ENCODE measurements around the gene TRABD2A. TPM values are rescaled to one million over a fixed set of nuclear protein-coding genes. Genes with fewer than 3 reads are reported as not detected.
"Not testable (repeated sequence)": the region's sequence is repeated elsewhere in the genome, so short reads cannot be mapped to it uniquely, and the experiment has no call there.

TRABD2A gene
- total RNA-seq (2012; rRNA removed): 18.8 and 22.9 TPM in 2 replicates

- Histone ChIP-seq H3K36me3 (ENCODE audit: insufficient read depth, low read length) (no peaks in the 10 kb centered on the region), H3K9me3 (replicated peaks; ENCODE audit: low read length) (no peaks in the 10 kb centered on the region), H3K4me3 (ENCODE audit: low read length) (peak within 1 kb of the TSS; percentile 71), H3K9ac (ENCODE audit: low read depth, low read length) (peak within 1 kb of the TSS; percentile 56), H3K4me1 (ENCODE audit: control insufficient read depth, insufficient read depth, low read length) (peaks cover 10% of the 10 kb centered on the region), H3K4me2 (ENCODE audit: low read length) (peak within 1 kb of the TSS; percentile 85), H3K27me3 (ENCODE audit: control insufficient read depth, insufficient read depth, low read length) (peaks cover 28% of the 10 kb centered on the region)
These were observed at the start of gene TRABD2A for GRCh38 chr2:84880645-84881521. Gene TRABD2A (minus strand): TSS chr2:84881084. CDS start chr2:84881039, 45 bp downstream.

- Histone ChIP-seq H3K27me3 (ENCODE audit: control insufficient read depth, insufficient read depth, low read length) (no peaks in the 10 kb centered on the region), H3K4me2 (ENCODE audit: low read length) (peak overlapping the region; percentile 93), H3K4me3 (ENCODE audit: low read length) (no peak overlapping the region), H3K4me1 (ENCODE audit: control insufficient read depth, insufficient read depth, low read length) (peaks cover 25% of the 10 kb centered on the region), H3K36me3 (ENCODE audit: insufficient read depth, low read length) (no peaks in the 10 kb centered on the region), H3K9ac (ENCODE audit: low read depth, low read length) (peak overlapping the region; percentile 17), H3K9me3 (replicated peaks; ENCODE audit: low read length) (no peaks in the 10 kb centered on the region)
These were observed 46.4 kb upstream of the TRABD2A start for GRCh38 chr2:84927275-84927627.

DNA sequence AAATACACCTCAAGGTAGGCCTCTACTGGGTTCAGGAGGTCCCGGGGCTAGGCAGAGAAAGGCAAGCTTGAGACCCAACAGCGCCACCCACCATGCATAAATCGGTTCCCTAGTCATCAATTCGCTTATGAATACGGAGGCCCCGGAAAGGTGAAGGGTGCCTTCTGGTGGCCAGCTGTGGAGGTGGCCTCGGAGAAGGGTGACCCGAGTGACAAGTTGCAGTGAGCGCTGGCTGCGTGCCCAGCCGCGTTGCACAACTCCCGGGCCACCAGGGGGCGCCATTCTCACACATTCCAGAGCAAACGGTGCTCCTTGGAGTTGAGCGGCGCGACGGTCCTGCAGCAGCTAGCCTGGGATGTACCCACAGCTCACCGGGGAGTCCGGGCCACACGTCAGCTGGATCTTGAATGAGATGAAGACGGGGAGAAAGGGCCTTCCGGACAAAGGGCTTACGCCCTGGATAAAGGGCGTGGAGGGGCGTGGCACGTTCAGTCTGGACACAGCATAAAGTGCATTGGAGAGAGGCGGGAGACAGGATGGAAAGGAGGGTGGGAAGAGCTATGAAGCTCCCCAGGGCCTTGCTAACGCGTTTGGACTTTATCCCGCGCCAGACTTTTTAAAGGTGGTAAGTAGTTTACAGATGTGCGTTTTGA is 45.0 kb upstream of the TRABD2A start:
- peak overlapping the region; percentile 93 for H3K4me2 ChIP-seq (ENCODE audit: low read length)
- peak overlapping the region; percentile 64 for H3K4me3 ChIP-seq (ENCODE audit: low read length)
- H3K9ac ChIP-seq (ENCODE audit: low read depth, low read length): no peak overlapping the region
- no peaks in the 10 kb centered on the region for H3K27me3 ChIP-seq (ENCODE audit: control insufficient read depth, insufficient read depth, low read length)
- H3K4me1 ChIP-seq (ENCODE audit: control insufficient read depth, insufficient read depth, low read length): peaks cover 25% of the 10 kb centered on the region
- H3K9me3 ChIP-seq (replicated peaks; ENCODE audit: low read length): no peaks in the 10 kb centered on the region
- H3K36me3 ChIP-seq (ENCODE audit: insufficient read depth, low read length): no peaks in the 10 kb centered on the region

DNA sequence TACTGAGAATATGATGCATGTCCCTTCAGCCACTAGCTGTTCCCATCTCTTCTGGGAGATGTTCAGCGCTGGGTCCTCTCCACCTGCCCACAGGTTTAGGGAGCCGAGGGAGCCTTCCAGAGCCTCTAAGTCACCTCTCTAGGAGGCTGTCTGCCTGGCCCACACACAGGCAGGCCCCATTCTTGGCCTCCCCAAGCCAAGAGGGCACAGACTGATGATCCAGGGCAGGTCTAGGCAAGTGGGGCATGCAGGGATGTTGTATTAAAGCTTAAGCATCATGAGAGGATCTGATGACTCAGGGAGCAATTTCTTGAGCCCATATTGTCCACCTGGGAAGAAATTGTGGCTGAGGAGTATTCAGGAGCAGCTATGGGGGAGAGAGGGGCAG is 44.4 kb upstream of the TRABD2A start:
- Histone ChIP-seq H3K36me3 (ENCODE audit: insufficient read depth, low read length) (no peaks in the 10 kb centered on the region), H3K27me3 (ENCODE audit: control insufficient read depth, insufficient read depth, low read length) (no peaks in the 10 kb centered on the region), H3K4me2 (ENCODE audit: low read length) (no peak overlapping the region), H3K9ac (ENCODE audit: low read depth, low read length) (no peak overlapping the region), H3K9me3 (replicated peaks; ENCODE audit: low read length) (no peaks in the 10 kb centered on the region), H3K4me1 (ENCODE audit: control insufficient read depth, insufficient read depth, low read length) (peaks cover 29% of the 10 kb centered on the region), H3K4me3 (ENCODE audit: low read length) (no peak overlapping the region)

- Histone ChIP-seq H3K36me3 (ENCODE audit: insufficient read depth, low read length) (no peaks in the 10 kb centered on the region), H3K4me1 (ENCODE audit: control insufficient read depth, insufficient read depth, low read length) (peaks cover 36% of the 10 kb centered on the region), H3K9me3 (replicated peaks; ENCODE audit: low read length) (no peaks in the 10 kb centered on the region), H3K4me3 (ENCODE audit: low read length) (no peak overlapping the region), H3K4me2 (ENCODE audit: low read length) (no peak overlapping the region), H3K9ac (ENCODE audit: low read depth, low read length) (no peak overlapping the region), H3K27me3 (ENCODE audit: control insufficient read depth, insufficient read depth, low read length) (no peaks in the 10 kb centered on the region)
These were observed 43.6 kb upstream of the TRABD2A start for GRCh38 chr2:84924173-84925106.

GRCh38 chr2:84923009-84923408 is 42.1 kb upstream of the TRABD2A start:
- Histone ChIP-seq H3K4me3 (ENCODE audit: low read length) (no peak overlapping the region), H3K9ac (ENCODE audit: low read depth, low read length) (no peak overlapping the region), H3K36me3 (ENCODE audit: insufficient read depth, low read length) (no peaks in the 10 kb centered on the region), H3K4me2 (ENCODE audit: low read length) (no peak overlapping the region), H3K9me3 (replicated peaks; ENCODE audit: low read length) (no peaks in the 10 kb centered on the region), H3K4me1 (ENCODE audit: control insufficient read depth, insufficient read depth, low read length) (peaks cover 49% of the 10 kb centered on the region), H3K27me3 (ENCODE audit: control insufficient read depth, insufficient read depth, low read length) (no peaks in the 10 kb centered on the region)

DNA sequence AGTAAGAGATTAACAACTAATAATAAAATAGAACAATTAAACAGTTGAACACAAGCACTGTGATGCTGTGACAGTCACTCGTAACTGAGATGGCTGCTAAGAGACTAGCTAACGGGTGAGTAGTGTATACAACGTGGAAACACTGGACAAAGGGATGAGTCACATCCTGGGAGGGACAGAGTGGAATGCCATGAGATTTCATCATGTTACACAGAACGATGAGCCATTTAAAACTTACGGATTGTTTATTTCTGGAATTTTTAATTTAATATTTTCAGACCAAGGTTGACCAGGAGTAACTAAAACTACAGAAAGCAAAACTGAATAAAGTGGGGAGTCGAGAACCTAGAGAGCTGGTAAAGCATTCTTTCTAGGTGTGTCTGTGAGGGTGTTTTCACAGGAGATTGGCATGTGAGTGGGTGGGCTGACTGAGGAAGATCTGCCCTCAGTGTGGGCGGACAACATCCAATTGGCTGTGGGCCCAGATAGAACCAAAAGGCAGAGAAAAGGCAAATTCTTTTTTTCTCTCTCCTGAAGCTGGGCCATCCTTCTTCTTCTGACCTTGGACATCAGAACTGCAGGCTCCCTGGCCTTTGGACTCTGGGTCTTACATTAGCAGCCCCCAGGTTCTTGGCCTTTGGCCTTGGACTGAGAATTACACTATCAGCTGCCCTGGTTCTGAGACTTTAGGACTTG is 39.1 kb upstream of the TRABD2A start:
- Histone ChIP-seq H3K4me3 (ENCODE audit: low read length) (peak overlapping the region; percentile 53), H3K9me3 (replicated peaks; ENCODE audit: low read length) (no peaks in the 10 kb centered on the region), H3K4me1 (ENCODE audit: control insufficient read depth, insufficient read depth, low read length) (peaks cover 28% of the 10 kb centered on the region), H3K36me3 (ENCODE audit: insufficient read depth, low read length) (no peaks in the 10 kb centered on the region), H3K9ac (ENCODE audit: low read depth, low read length) (peak overlapping the region; percentile 86), H3K4me2 (ENCODE audit: low read length) (peak overlapping the region; percentile 78), H3K27me3 (ENCODE audit: control insufficient read depth, insufficient read depth, low read length) (no peaks in the 10 kb centered on the region)

DNA sequence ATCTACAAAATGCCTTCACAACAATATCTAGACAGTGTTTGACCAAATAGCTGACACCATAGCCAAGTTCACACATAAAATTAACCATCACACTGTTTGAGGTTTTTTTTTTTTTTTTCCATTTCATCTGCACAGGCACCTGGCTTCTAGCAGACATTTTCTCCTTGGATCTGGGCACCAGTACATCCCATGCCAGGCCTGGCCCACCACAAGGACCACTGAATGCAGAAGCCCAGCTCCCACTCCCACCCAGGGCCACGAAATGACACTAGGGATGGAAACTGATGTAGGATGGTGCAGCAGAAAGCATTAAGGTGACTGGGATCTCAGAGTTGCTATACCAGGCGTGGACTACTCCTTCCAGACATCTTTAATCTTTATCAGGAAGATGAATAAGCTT is 37.5 kb upstream of the TRABD2A start:
- no peaks in the 10 kb centered on the region for H3K9me3 ChIP-seq (replicated peaks; ENCODE audit: low read length)
- H3K36me3 ChIP-seq (ENCODE audit: insufficient read depth, low read length): no peaks in the 10 kb centered on the region
- peaks cover 24% of the 10 kb centered on the region for H3K4me1 ChIP-seq (ENCODE audit: control insufficient read depth, insufficient read depth, low read length)
- no peak overlapping the region for H3K4me2 ChIP-seq (ENCODE audit: low read length)
- H3K4me3 ChIP-seq (ENCODE audit: low read length): no peak overlapping the region
- no peak overlapping the region for H3K9ac ChIP-seq (ENCODE audit: low read depth, low read length)
- H3K27me3 ChIP-seq (ENCODE audit: control insufficient read depth, insufficient read depth, low read length): no peaks in the 10 kb centered on the region

- H3K4me1 ChIP-seq (ENCODE audit: control insufficient read depth, insufficient read depth, low read length): peaks cover 24% of the 10 kb centered on the region
- not testable (repeated sequence) for H3K4me2 ChIP-seq (ENCODE audit: low read length); H3K27me3 ChIP-seq (ENCODE audit: control insufficient read depth, insufficient read depth, low read length); H3K9ac ChIP-seq (ENCODE audit: low read depth, low read length); H3K9me3 ChIP-seq (replicated peaks; ENCODE audit: low read length); H3K36me3 ChIP-seq (ENCODE audit: insufficient read depth, low read length); H3K4me3 ChIP-seq (ENCODE audit: low read length)
These were observed 36.9 kb upstream of the TRABD2A start for GRCh38 chr2:84917821-84918220.

- not testable (repeated sequence) for H3K27me3 ChIP-seq (ENCODE audit: control insufficient read depth, insufficient read depth, low read length); H3K9me3 ChIP-seq (replicated peaks; ENCODE audit: low read length); H3K36me3 ChIP-seq (ENCODE audit: insufficient read depth, low read length); H3K4me3 ChIP-seq (ENCODE audit: low read length); H3K4me2 ChIP-seq (ENCODE audit: low read length); H3K9ac ChIP-seq (ENCODE audit: low read depth, low read length)
- peaks cover 23% of the 10 kb centered on the region for H3K4me1 ChIP-seq (ENCODE audit: control insufficient read depth, insufficient read depth, low read length)
These were observed 34.8 kb upstream of the TRABD2A start for GRCh38 chr2:84915675-84916074.

DNA sequence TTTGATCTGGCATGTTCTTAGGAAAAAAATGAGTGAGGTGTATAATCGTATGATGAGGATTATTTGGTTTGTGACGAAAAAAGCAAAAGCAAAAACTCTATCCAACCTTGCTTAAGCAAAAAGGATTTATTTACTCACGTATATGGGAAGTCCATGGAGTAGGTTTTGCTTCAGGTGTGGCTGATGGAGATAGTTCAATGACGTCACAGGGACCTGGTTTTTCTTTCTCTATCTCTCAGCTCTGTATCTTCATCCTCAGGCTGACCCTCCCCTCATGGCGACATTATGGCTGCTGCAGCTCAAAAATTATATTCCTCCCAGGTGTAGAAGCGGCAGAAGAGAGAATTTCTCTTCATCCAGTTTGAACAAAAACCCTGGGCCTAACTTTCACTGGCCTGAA is 33.5 kb upstream of the TRABD2A start:
- H3K4me3 ChIP-seq (ENCODE audit: low read length): no peak overlapping the region
- H3K9ac ChIP-seq (ENCODE audit: low read depth, low read length): no peak overlapping the region
- no peaks in the 10 kb centered on the region for H3K36me3 ChIP-seq (ENCODE audit: insufficient read depth, low read length)
- peaks cover 12% of the 10 kb centered on the region for H3K4me1 ChIP-seq (ENCODE audit: control insufficient read depth, insufficient read depth, low read length)
- no peaks in the 10 kb centered on the region for H3K27me3 ChIP-seq (ENCODE audit: control insufficient read depth, insufficient read depth, low read length)
- no peaks in the 10 kb centered on the region for H3K9me3 ChIP-seq (replicated peaks; ENCODE audit: low read length)
- H3K4me2 ChIP-seq (ENCODE audit: low read length): no peak overlapping the region
